GM23338 (cell line): ENCODE data around the gene CKS1B. TPM values are rescaled to one million over a fixed set of nuclear protein-coding genes. Genes with fewer than 3 reads are reported as not detected.

Experiments used
- ATAC-seq: fragments of 200-7000 bp; cut with Tn5 transposase; 3 replicates; pipeline ENCODE4 v1.9.1; 2020
- DNase-seq: peaks from one replicate; pipeline ENCODE4 v3.0.0-alpha.2; 2015; ENCODE audit warnings: low spot score
- H2AFZ ChIP-seq: fragments of 200-600 bp; sonication (generic); 2 replicates; pipeline ENCODE4 v1.8.0; 2016; ENCODE audit warnings: antibody characterized with exemption, mild to moderate bottlenecking, moderate library complexity
- H3F3A ChIP-seq: fragments of 200-600 bp; sonication (generic); replicated peaks from 2 replicates; pipeline ENCODE4 v1.8.0; 2017; ENCODE audit warnings: antibody characterized with exemption, mixed run types, low read depth
- H3K27ac ChIP-seq: fragments of 200-600 bp; sonication (generic); 2 replicates; pipeline ENCODE4 v1.6.1; 2016; ENCODE audit warnings: low read depth
- H3K27me3 ChIP-seq: fragments of 200-600 bp; sonication (generic); 2 replicates; pipeline ENCODE4 v1.8.0; 2016; ENCODE audit warnings: mild to moderate bottlenecking, mixed run types, moderate library complexity; ENCODE audit not compliant: insufficient read depth
- H3K36me3 ChIP-seq: fragments of 200-600 bp; sonication (generic); 2 replicates; pipeline ENCODE4 v1.8.0; 2016; ENCODE audit warnings: mild to moderate bottlenecking; ENCODE audit not compliant: insufficient read depth
- H3K4me1 ChIP-seq: fragments of 200-600 bp; sonication (generic); 2 replicates; pipeline ENCODE4 v1.8.0; 2016; ENCODE audit warnings: mild to moderate bottlenecking, moderate library complexity; ENCODE audit not compliant: insufficient read depth
- H3K4me2 ChIP-seq: fragments of 200-600 bp; sonication (generic); 2 replicates; pipeline ENCODE4 v1.7.1; 2017; ENCODE audit warnings: mixed run types
- H3K4me3 ChIP-seq: fragments of 200-600 bp; sonication (generic); 2 replicates; pipeline ENCODE4 v1.6.1; 2016; ENCODE audit warnings: mixed run types
- H3K79me2 ChIP-seq: fragments of 200-600 bp; sonication (generic); replicated peaks from 2 replicates; pipeline ENCODE4 v1.8.0; 2017; ENCODE audit warnings: mild to moderate bottlenecking; ENCODE audit not compliant: insufficient read depth
- H3K9me2 ChIP-seq: fragments of 200-600 bp; sonication (generic); 2 replicates; pipeline ENCODE4 v1.8.0; 2017; ENCODE audit not compliant: insufficient read depth
- H4K20me1 ChIP-seq: fragments of 200-600 bp; sonication (generic); replicated peaks from 2 replicates; pipeline ENCODE4 v1.8.0; 2017; ENCODE audit warnings: mild to moderate bottlenecking; ENCODE audit not compliant: insufficient read depth
- H3K27ac Mint-ChIP-seq: 2 replicates; pipeline ENCODE4 v1.8.0; 2020; ENCODE audit warnings: inconsistent platforms, mild to moderate bottlenecking, moderate library complexity, mixed read lengths
- H3K27me3 Mint-ChIP-seq: 3 replicates; pipeline ENCODE4 v1.8.0; 2022; ENCODE audit warnings: low read depth, mild to moderate bottlenecking, moderate library complexity, mixed read lengths, inconsistent platforms; ENCODE audit not compliant: insufficient read depth, poor library complexity
- H3K36me3 Mint-ChIP-seq: 3 replicates; pipeline ENCODE4 v1.8.0; 2021; ENCODE audit warnings: low read depth, mild to moderate bottlenecking, inconsistent platforms, moderate library complexity, mixed read lengths
- H3K4me1 Mint-ChIP-seq: 3 replicates; pipeline ENCODE4 v1.8.0; 2020; ENCODE audit warnings: mild to moderate bottlenecking, inconsistent platforms, mixed read lengths
- H3K4me3 Mint-ChIP-seq: 3 replicates; pipeline ENCODE4 v1.8.0; 2021; ENCODE audit warnings: moderate library complexity, mild to moderate bottlenecking, inconsistent platforms, mixed read lengths
- H3K9me3 Mint-ChIP-seq: 3 replicates; pipeline ENCODE4 v1.8.0; 2020; ENCODE audit warnings: moderate library complexity, mild to moderate bottlenecking, inconsistent platforms, mixed read lengths
- CREB1 ChIP-seq: fragments of 250-450 bp; sonication (Bioruptor Pico); IDR thresholded peaks from 2 replicates; pipeline ENCODE4 v1.5.0; 2020; ENCODE audit warnings: low read depth, mild to moderate bottlenecking, moderate library complexity
- ETS1 ChIP-seq: IDR thresholded peaks from 2 replicates; pipeline ENCODE4 v1.6.1; 2016; ENCODE audit warnings: antibody characterized with exemption
- EZH2 ChIP-seq: fragments of 200-600 bp; sonication (generic); IDR thresholded peaks from one replicate; pipeline ENCODE4 v1.8.0; 2017; ENCODE audit warnings: antibody characterized with exemption, mild to moderate bottlenecking, low read depth; ENCODE audit not compliant: unreplicated experiment
- EZH2phosphoT487 ChIP-seq: fragments of 200-600 bp; sonication (generic); IDR thresholded peaks from one replicate; pipeline ENCODE4 v1.8.1; 2018; ENCODE audit warnings: antibody characterized with exemption; ENCODE audit not compliant: unreplicated experiment
- JUNB ChIP-seq: IDR thresholded peaks from one replicate; pipeline ENCODE4 v1.6.1; 2016; ENCODE audit warnings: antibody characterized with exemption; ENCODE audit not compliant: unreplicated experiment
- POLR2AphosphoS5 ChIP-seq: IDR thresholded peaks from 2 replicates; pipeline ENCODE4 v1.6.1; 2016; ENCODE audit warnings: antibody characterized with exemption, low read depth
- REST ChIP-seq: IDR thresholded peaks from one replicate; pipeline ENCODE4 v1.6.1; 2018; ENCODE audit warnings: antibody characterized with exemption; ENCODE audit not compliant: unreplicated experiment
- STAT1 ChIP-seq: IDR thresholded peaks from one replicate; pipeline ENCODE4 v1.6.1; 2016; ENCODE audit warnings: antibody characterized with exemption; ENCODE audit not compliant: unreplicated experiment
- ZNF114 ChIP-seq: fragments of 250-450 bp; sonication (Bioruptor Pico); IDR thresholded peaks from 2 replicates; pipeline ENCODE4 v1.5.0; 2020; ENCODE audit warnings: mild to moderate bottlenecking, moderate library complexity
- ZNF331 ChIP-seq: fragments of 250-450 bp; sonication (Bioruptor Pico); IDR thresholded peaks from 2 replicates; pipeline ENCODE4 v1.5.0; 2020; ENCODE audit warnings: low read depth, mild to moderate bottlenecking, moderate library complexity
- ZNF462 ChIP-seq: fragments of 250-450 bp; sonication (Bioruptor Pico); IDR thresholded peaks from 2 replicates; pipeline ENCODE4 v1.5.0; 2020; ENCODE audit warnings: mild to moderate bottlenecking, moderate library complexity
- polyA plus RNA-seq: library from polyadenylated mRNA; unstranded; fragments of >200 nt; fragmentation: Nextera tagmentation; extraction: Ambion mirVana; gene quantifications from 2 replicates; pipeline ENCODE4 v1.2.1, GENCODE V29; 2016
- total RNA-seq: library from RNA; depleted of rRNA; stranded (reverse); fragments of >200 nt; shearing (Covaris generic); gene quantifications from 2 replicates; pipeline ENCODE4 v1.2.3, GENCODE V29; 2014

CKS1B gene
- total and polyA plus RNA-seq, 2 experiments from 2014 or later = 296 to 617 TPM

- Mint-ChIP-seq H3K9me3 (peaks cover 3% of the 10 kb centered on the region; the same call in 1 of the 3 replicates), H3K4me1 (peaks cover 32% of the 10 kb centered on the region), H3K27ac (no peak overlapping the region), H3K27me3 (peaks cover 24% of the 10 kb centered on the region), H3K36me3 (no peaks in the 10 kb centered on the region; the same call in 2 of the 3 replicates), H3K4me3 (no peak overlapping the region; the same call in 2 of the 3 replicates)
- H3K4me1 ChIP-seq = peaks cover 19% of the 10 kb centered on the region
- no peak for TF ChIP-seq STAT1
- H3K9me2 ChIP-seq = no peaks in the 10 kb centered on the region; the same call in 1 of the 2 replicates
- no peaks in the 10 kb centered on the region for H3K36me3 ChIP-seq
- H4K20me1 ChIP-seq = no peaks in the 10 kb centered on the region
- H3F3A ChIP-seq = peaks cover 10% of the 10 kb centered on the region
- H3K4me3 ChIP-seq = no peak overlapping the region
- H2AFZ ChIP-seq = no peak overlapping the region
- DNase-seq (no peak), ATAC-seq (no peak)
- H3K4me2 ChIP-seq = no peak overlapping the region
- no peak overlapping the region for H3K27ac ChIP-seq
- no peaks in the 10 kb centered on the region; the same call in 1 of the 2 replicates for H3K79me2 ChIP-seq
- no peaks in the 10 kb centered on the region; the same call in 1 of the 2 replicates for H3K27me3 ChIP-seq
Observed at GRCh38 chr1:154940213-154940560, 34.3 kb upstream of the CKS1B start.

- Histone ChIP-seq H3K9me2 (no peaks in the 10 kb centered on the region; the same call in 1 of the 2 replicates), H2AFZ (no peak overlapping the region), H4K20me1 (no peaks in the 10 kb centered on the region), H3K4me2 (no peak overlapping the region), H3K27me3 (no peaks in the 10 kb centered on the region; the same call in 1 of the 2 replicates), H3K27ac (no peak overlapping the region), H3F3A (peaks cover 10% of the 10 kb centered on the region), H3K36me3 (no peaks in the 10 kb centered on the region), H3K4me1 (peaks cover 18% of the 10 kb centered on the region), H3K79me2 (no peaks in the 10 kb centered on the region; the same call in 1 of the 2 replicates), H3K4me3 (no peak overlapping the region)
- no peak overlapping the region for H3K27ac Mint-ChIP-seq
- no peaks in the 10 kb centered on the region; the same call in 2 of the 3 replicates for H3K36me3 Mint-ChIP-seq
- H3K27me3 Mint-ChIP-seq = peaks cover 24% of the 10 kb centered on the region
- DNase-seq (no peak), ATAC-seq (no peak)
- H3K9me3 Mint-ChIP-seq = peaks cover 3% of the 10 kb centered on the region; the same call in 1 of the 3 replicates
- no peak overlapping the region; the same call in 2 of the 3 replicates for H3K4me3 Mint-ChIP-seq
- H3K4me1 Mint-ChIP-seq = peaks cover 32% of the 10 kb centered on the region
- TF ChIP-seq ETS1 = no peak
- no peak for TF ChIP-seq JUNB
- no peak for TF ChIP-seq ZNF331 (CRISPR knock-in tag)
- no peak for TF ChIP-seq EZH2phosphoT487
- TF ChIP-seq REST = no peak
- TF ChIP-seq ZNF114 = no peak
- no peak for TF ChIP-seq EZH2
- no peak for TF ChIP-seq ZNF462 (CRISPR knock-in tag)
- no peak for TF ChIP-seq STAT1
- no peak for TF ChIP-seq CREB1
- TF ChIP-seq POLR2AphosphoS5 = no peak
Observed at GRCh38 chr1:154940651-154941194, 33.8 kb upstream of the CKS1B start.
